Mucosa of gallbladder (tissue), 1 donor: ENCODE measurements around the gene CNPY1. TPM values are rescaled to one million over a fixed set of nuclear protein-coding genes. Genes with fewer than 3 reads are reported as not detected.

Experiments used
- DNase-seq: peaks from one replicate; pipeline ENCODE4 v3.0.0-alpha.2; 2020; ENCODE audit warnings: low spot score
- total RNA-seq: library from RNA; stranded (reverse); gene quantifications from one replicate; pipeline ENCODE4 v1.2.1, GENCODE V29; 2021
- donor health status: DM: no; HTN: no; CAD: no.

The CNPY1 gene
- total RNA-seq, 1 donor from 2014 or later: not detected

- DNase-seq: no peak
These were observed 78.2 kb downstream of the CNPY1 start for GRCh38 chr7:155467846-155468784.

DNA sequence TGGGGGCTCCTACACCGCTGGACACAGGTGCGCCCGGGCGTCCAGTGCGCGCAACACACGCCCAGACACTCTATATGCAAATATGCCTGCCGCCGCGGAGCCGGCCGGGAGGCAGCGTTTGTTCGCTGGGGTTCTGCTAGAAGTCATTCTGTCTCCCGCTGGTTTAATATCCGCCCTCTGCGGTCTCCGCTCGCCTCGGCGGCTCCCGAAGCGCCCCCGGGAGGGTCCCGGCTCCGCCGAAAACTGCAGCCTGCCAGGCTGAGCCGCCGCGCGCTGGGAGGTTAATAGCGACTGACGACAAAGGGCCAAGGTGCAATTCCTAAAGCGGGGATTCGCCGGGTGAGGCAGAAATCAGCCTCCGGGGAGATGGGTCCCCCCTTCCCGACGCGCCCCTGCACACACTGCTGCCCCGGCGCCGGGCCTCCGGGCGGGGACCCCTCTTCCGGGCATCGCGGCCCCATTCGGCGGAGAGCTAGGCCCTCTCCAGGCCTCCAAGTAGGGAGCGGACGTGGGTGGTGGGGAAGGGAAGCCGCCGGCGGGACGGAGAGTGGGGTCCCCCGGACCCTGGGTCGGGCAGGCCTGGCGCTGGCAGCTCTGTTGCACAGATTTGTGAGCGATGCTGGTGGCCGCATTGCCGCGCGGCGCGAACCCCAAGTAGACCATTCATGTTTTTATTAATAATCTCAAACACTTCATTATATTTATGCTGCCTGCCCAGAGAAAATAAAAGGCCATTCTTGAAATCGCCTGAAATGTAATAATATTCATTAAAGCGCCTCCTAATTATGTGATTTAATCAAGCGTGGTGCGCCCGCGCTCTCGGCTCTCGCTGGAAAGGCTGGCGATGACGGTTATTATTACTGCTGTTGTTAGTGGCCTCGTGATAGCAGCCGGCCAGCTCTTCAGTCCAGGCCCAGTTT lies 79.3 kb downstream of the CNPY1 start:
- no peak for DNase-seq

DNA sequence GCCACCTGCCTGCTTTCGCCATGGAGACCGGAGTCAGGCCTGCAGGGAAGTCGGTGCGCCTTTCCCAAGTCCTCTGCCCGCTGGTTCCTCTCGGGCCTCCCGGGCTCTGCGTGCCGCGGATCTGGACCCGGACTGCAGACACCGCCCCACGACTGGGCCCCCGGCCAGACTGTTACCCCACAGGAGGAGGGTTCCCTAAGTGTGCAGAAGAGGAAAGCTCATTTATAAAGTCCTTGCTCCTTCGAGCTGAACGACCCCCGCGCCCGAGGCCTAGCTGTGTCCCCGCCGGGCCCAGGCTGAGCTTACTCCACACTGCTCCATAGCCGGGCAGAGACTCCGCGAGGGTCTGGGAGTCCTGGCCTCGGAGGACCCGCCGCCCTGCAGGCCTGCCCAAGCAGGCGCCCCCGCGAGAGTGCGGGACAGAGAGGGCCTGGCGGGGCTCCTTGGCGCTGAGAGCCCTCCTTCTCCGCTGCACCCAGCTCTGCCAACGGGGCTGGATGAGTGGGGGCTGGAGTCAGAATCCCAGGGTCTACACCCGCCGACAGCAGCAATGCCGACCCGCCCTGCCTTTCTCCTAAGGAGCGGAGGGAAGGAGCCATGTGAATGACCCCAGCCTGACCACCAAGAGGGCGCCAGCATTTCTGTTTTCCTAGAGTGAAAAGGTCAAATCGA lies 80.1 kb downstream of the CNPY1 start:
- no peak for DNase-seq

DNA sequence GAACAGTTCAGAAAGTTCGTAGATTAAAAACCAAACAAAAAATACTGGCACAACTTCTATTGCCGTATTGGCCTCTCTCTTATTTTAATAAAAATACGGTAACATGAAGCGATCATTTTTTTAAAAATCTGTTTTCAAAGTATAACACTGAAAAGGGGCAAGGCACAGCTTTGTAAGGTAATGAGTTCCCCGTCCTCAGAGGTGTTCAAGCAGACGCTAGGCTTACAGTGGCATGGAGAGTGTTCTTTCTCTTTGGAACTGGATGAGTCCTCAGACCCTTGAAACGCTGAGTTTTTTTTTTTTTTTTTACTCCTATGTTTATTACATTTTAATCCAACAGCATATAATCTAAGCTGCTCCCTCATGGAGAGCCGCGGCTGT lies 80.6 kb downstream of the CNPY1 start:
- no peak for DNase-seq

GRCh38 chr7:155464948-155465739 lies 81.2 kb downstream of the CNPY1 start:
- no peak for DNase-seq

DNA sequence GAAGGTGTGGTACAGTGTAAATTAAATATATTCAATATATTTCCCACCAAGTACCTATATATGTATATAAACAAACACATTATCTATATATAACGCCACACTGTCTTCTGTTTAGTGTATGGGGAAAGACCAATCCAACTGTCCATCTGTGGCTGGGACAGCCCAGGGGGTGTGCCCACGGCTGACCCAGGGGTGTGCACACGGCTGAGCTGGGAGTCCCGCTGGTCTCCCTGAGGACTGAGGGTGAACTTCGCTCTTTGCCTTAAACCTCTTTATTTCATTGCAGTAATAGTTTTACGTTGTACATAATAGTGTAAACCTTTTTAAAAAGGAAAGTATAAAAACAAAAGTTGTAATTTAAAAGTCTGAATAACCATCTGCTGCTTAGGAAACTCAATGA lies 82.2 kb downstream of the CNPY1 start:
- no peak for DNase-seq

DNA sequence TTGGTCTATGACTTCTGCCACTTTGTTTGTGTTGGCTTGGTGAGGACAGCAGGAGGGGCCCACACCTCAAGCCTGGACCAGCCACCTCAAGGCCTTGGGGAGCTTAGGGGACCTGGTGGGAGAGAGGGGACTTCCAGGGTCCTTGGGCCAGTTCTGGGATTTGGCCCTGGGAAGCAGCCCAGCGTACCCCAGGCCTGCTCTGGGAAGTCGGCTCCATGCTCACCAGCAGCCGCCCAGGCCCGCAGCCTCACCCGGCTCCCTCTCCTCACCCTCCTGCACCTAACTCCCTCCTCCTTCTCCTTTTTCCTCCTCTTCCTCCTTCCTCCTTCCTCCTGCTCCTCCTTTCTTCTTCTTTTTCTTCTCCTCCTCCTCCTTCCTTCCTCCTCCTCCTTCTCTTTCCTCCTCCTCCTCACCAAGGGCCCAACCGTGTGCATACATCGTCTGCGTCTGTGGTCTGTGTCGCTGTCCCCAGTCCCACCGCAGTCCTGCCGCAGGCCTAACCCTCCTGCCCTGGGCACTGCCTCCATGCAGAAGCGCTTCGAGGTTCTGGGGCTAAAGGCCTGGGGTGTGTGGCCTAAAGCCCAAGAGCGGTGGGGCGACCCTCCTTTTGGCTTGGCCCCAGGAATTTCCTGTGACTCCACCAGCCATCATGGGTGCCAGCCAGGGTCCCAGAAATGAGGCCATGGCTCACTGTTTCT lies 83.1 kb downstream of the CNPY1 start:
- DNase-seq: no peak

- DNase-seq: no peak
These were observed 84.1 kb downstream of the CNPY1 start for GRCh38 chr7:155462163-155462735.

DNA sequence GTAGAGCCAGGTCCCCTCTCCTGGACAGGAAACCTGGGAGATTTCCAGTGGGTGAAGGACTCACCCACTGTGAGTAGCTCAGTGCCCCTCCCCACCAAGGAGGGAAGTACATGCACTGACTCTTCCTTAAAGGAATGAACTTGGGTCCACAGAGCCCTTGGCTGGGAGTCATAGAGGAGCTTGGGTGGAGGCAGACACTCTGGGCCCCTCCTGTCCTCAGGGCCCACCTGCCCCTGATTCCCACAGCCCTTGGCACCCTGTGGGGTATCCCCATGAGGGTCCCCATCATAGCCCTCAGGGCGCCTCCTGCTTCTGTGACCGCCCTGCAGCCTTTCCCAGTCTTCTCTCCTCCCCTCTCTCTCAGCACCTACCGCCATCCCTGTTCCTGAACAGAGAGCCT lies 84.7 kb downstream of the CNPY1 start:
- DNase-seq: no peak

DNA sequence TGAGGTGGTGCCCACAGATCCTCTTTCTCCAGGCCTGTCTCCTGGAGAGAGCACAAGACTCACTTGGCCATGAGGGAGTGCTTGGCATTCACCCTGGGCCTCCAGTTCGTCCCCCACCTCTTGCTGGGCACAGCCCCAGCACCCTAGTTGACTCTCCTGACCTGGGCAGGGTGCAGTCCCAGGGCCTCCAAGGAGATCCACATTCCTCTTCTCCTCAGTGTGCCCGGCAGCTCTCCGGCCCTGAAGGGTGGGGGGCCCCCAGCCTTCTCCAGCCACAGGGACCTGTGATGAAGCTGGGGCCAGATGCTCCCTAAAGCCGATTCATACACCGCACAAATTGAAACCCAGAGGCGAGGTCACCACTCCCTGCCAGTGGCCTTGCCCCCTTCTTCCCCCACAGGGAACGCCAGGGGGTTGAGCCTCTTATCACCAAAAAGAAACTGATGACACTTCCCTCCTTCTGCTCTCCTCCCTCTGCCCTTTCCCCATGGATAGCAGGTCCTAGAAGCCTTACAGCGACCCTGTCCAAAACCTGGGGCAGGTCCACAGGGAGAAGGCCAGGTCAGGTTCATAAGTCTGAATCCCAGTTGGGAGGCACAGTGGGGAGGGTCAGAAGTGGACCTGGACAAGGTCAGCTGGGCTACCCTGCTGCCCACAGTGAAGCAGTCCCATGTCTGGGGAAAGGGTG lies 85.3 kb downstream of the CNPY1 start:
- no peak for DNase-seq

GRCh38 chr7:155459700-155460461 lies 86.5 kb downstream of the CNPY1 start:
- DNase-seq: no peak

DNA sequence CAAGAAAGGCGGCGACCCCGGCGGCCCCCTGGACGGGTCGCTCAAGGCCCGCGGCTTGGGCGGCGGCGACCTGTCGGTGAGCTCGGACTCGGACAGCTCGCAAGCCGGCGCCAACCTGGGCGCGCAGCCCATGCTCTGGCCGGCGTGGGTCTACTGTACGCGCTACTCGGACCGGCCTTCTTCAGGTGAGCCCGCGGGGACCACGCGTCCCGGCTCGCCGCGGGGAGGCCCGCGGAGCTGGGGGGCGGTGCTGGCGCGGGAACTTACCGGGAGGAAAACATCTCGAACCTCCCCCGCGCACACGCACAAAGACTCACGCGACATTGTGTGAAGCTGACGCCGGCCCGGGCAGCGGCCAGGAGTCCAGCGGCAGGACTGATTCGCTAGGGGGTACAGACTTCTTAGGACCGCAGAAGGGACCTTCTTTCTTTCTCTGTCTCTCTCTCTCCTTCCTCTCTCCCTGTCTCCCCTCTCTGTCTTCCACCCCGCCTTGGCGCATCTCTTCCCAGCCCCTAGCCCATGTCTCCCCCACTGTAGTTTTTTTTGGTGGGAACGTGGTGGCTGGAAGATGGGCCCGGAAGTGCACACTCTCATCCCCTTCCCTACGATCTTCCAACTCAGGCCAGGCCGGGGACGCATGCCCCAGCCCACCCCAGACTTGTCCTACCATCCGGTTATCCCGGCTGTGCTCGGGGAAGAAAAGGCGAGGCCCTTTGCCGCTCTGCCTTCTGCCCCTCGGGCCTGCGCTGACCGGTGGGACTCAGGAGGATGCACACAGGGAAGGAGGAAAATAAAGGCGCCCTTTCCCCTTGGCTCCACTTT lies 87.3 kb downstream of the CNPY1 start:
- DNase-seq: no peak

DNA sequence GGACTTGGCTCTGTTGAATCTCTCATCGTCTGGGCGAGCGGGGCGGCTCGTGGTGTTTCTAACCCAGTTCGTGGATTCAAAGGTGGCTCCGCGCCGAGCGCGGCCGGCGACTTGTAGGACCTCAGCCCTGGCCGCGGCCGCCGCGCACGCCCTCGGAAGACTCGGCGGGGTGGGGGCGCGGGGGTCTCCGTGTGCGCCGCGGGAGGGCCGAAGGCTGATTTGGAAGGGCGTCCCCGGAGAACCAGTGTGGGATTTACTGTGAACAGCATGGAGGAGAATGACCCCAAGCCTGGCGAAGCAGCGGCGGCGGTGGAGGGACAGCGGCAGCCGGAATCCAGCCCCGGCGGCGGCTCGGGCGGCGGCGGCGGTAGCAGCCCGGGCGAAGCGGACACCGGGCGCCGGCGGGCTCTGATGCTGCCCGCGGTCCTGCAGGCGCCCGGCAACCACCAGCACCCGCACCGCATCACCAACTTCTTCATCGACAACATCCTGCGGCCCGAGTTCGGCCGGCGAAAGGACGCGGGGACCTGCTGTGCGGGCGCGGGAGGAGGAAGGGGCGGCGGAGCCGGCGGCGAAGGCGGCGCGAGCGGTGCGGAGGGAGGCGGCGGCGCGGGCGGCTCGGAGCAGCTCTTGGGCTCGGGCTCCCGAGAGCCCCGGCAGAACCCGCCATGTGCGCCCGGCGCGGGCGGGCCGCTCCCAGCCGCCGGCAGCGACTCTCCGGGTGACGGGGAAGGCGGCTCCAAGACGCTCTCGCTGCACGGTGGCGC lies 88.1 kb downstream of the CNPY1 start, which contains the start of gene EN2:
EN2 (plus strand) TSS at position 19 of the 767 bp plus-strand sequence; CDS start at position 268, 249 bp downstream.
- DNase-seq: no peak

- no peak for DNase-seq
These were observed 88.7 kb downstream of the CNPY1 start for GRCh38 chr7:155457544-155458110.

DNA sequence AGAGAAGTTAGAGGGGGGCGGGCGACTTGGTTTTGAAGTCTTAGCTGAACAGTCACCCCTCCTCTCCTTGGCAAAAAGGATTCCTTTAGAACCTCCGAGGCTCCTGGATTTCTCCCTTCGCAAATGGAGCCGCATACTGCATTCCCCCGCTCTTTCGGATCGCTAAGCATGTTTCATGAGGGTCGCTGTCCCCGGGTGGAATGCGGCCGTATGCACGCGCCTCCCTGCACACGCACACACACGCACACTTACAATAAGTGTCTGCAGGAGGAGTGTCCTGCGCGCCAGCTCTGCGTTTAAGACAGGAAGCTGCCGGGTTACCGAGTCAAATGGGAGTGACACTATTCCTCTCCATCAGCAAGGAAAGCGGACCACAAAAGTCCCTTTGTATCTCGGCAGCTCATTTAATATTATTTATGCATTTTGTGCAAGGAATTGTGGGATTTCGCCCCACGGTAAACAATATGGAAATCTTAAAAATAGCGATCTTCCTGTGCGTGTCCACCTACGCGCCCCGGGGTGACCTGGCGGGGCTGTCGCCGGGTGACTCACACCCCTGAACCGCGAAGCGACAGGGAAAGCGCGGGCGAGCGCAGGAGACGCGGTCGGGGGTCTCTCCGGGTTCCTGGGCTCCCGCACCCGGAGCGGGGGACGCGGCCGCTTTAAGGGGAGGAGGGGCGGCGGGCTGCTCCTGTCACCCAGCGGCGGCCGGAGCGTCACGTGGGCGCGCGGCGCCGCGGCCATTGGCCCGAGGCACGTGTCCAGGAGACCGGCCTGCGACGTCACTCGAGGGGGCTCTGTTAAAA lies 89.4 kb downstream of the CNPY1 start:
- peak; percentile 68 for DNase-seq
